Ecto neural progenitor cell (in vitro differentiated cells): ENCODE measurements around the gene CHST8.
A peak's percentile ranks its signal among the peaks of the same experiment; 100 is the strongest.
"Not testable (repeated sequence)": the region's sequence is repeated elsewhere in the genome, so short reads cannot be mapped to it uniquely, and the experiment has no call there.

ENCODE experiments used
- DNase-seq: peaks from one replicate; pipeline ENCODE4 v3.0.0-alpha.2; 2018; ENCODE audit warnings: low spot score

Gene CHST8

GRCh38 chr19:33618363-33618762 lies 3.4 kb upstream of the CHST8 start:
- DNase-seq: not testable (repeated sequence)

- no peak for DNase-seq
Measured at GRCh38 chr19:33618884-33619283, 2.9 kb upstream of the CHST8 start.

- DNase-seq: no peak
Measured at GRCh38 chr19:33620611-33621010, 1.1 kb upstream of the CHST8 start.

- peak; percentile 76 for DNase-seq
Measured at GRCh38 chr19:33621065-33621785, 528 bp upstream of the CHST8 start.

GRCh38 chr19:33622505-33622808 lies 704 bp downstream of the CHST8 start:
- DNase-seq: no peak

GRCh38 chr19:33622809-33623511 lies 1.2 kb downstream of the CHST8 start:
- DNase-seq: peak; percentile 56

GRCh38 chr19:33624586-33624985 lies 2.8 kb downstream of the CHST8 start:
- DNase-seq: no peak

GRCh38 chr19:33627526-33627925 lies 5.8 kb downstream of the CHST8 start:
- no peak for DNase-seq

GRCh38 chr19:33627962-33628839 lies 6.4 kb downstream of the CHST8 start:
- no peak for DNase-seq

- no peak for DNase-seq
Measured at GRCh38 chr19:33628921-33629825, 7.4 kb downstream of the CHST8 start.

- DNase-seq: no peak
Measured at GRCh38 chr19:33629826-33630375, 8.1 kb downstream of the CHST8 start.

- no peak for DNase-seq
Measured at GRCh38 chr19:33630880-33631608, 9.3 kb downstream of the CHST8 start.

- DNase-seq: peak; percentile 15
Measured at GRCh38 chr19:33631609-33631973, 9.8 kb downstream of the CHST8 start.

- no peak for DNase-seq
Measured at GRCh38 chr19:33634361-33635091, 12.8 kb downstream of the CHST8 start.

- DNase-seq: no peak
Measured at GRCh38 chr19:33638167-33639034, 16.6 kb downstream of the CHST8 start.

GRCh38 chr19:33639035-33639681 lies 17.4 kb downstream of the CHST8 start:
- no peak for DNase-seq

- peak; percentile 44 for DNase-seq
Measured at GRCh38 chr19:33640773-33641172, 19.0 kb downstream of the CHST8 start.

- peak; percentile 14 for DNase-seq
Measured at GRCh38 chr19:33641261-33641660, 19.5 kb downstream of the CHST8 start.
